DOHH2 (cell line): ENCODE data around the gene XBP1.

Experiments
- H3F3A ChIP-seq: fragments of 200-600 bp; sonication (generic), shearing (Covaris generic); 2 replicates; pipeline ENCODE4 v1.6.0; 2016; ENCODE audit warnings: antibody characterized with exemption, mild to moderate bottlenecking; ENCODE audit not compliant: control insufficient read depth, insufficient read depth
- H3K27ac ChIP-seq: fragments of 200-600 bp; sonication (generic); 2 replicates; pipeline ENCODE4 v1.5.1; 2014; ENCODE audit warnings: low read depth, mild to moderate bottlenecking, low read length, moderate library complexity
- H3K27me3 ChIP-seq: fragments of 200-600 bp; sonication (generic); 2 replicates; pipeline ENCODE4 v1.6.1; 2014; ENCODE audit warnings: mild to moderate bottlenecking, low read length, mixed read lengths; ENCODE audit not compliant: control insufficient read depth
- H3K36me3 ChIP-seq: fragments of 200-600 bp; sonication (generic); 2 replicates; pipeline ENCODE4 v1.6.1; 2014; ENCODE audit warnings: mild to moderate bottlenecking, low read length, moderate library complexity, mixed read lengths; ENCODE audit not compliant: control insufficient read depth
- H3K4me1 ChIP-seq: fragments of 200-600 bp; sonication (generic); 2 replicates; pipeline ENCODE4 v1.6.1; 2014; ENCODE audit warnings: mild to moderate bottlenecking, low read length, mixed read lengths; ENCODE audit not compliant: control insufficient read depth
- H3K4me2 ChIP-seq: fragments of 200-600 bp; sonication (generic); 2 replicates; pipeline ENCODE4 v1.6.0; 2014; ENCODE audit warnings: mild to moderate bottlenecking, low read length, moderate library complexity
- H3K4me3 ChIP-seq: fragments of 200-600 bp; sonication (generic); 2 replicates; pipeline ENCODE4 v1.5.1; 2014; ENCODE audit warnings: mild to moderate bottlenecking, low read length, mixed read lengths
- H3K79me2 ChIP-seq: fragments of 200-600 bp; sonication (generic); 2 replicates; pipeline ENCODE4 v1.6.1; 2014; ENCODE audit warnings: mild to moderate bottlenecking, low read length, mixed read lengths; ENCODE audit not compliant: control insufficient read depth
- H3K9me2 ChIP-seq: fragments of 200-600 bp; sonication (generic); replicated peaks from 2 replicates; pipeline ENCODE4 v1.6.1; 2014; ENCODE audit warnings: mild to moderate bottlenecking, low read length, mixed read lengths; ENCODE audit not compliant: control insufficient read depth
- H3K9me3 ChIP-seq: fragments of 200-600 bp; sonication (generic); 2 replicates; pipeline ENCODE4 v1.6.1; 2014; ENCODE audit warnings: antibody characterized with exemption, low read length, mixed read lengths; ENCODE audit not compliant: control insufficient read depth, insufficient read depth
- H4K20me1 ChIP-seq: fragments of 200-600 bp; sonication (generic); 2 replicates; pipeline ENCODE4 v1.6.0; 2014; ENCODE audit warnings: low read depth, mild to moderate bottlenecking, antibody characterized with exemption, low read length, moderate library complexity; ENCODE audit not compliant: control insufficient read depth, insufficient read depth
- CTCF ChIP-seq: fragments of 200-600 bp; sonication (generic); IDR thresholded peaks from one replicate; pipeline ENCODE4 v1.5.1; 2014; ENCODE audit warnings: antibody characterized with exemption, mild to moderate bottlenecking, low read depth, low read length; ENCODE audit not compliant: poor library complexity, severe bottlenecking
- EZH2phosphoT487 ChIP-seq: fragments of 200-600 bp; sonication (generic); IDR thresholded peaks from 2 replicates; pipeline ENCODE4 v1.6.1; 2017; ENCODE audit warnings: borderline replicate concordance, mild to moderate bottlenecking, antibody characterized with exemption, low read length, moderate library complexity, mixed read lengths

XBP1 gene

GRCh38 chr22:28793976-28794584, 6.3 kb downstream of the XBP1 start:
- peaks cover 72% of the 10 kb centered on the region for H3K36me3 ChIP-seq
- TF ChIP-seq EZH2phosphoT487 (no peak), CTCF (no peak)
- no peaks in the 10 kb centered on the region for H3K27me3 ChIP-seq
- H3K4me2 ChIP-seq: peak overlapping the region; percentile 7
- peaks cover 91% of the 10 kb centered on the region for H3K4me1 ChIP-seq
- peaks cover 45% of the 10 kb centered on the region for H3F3A ChIP-seq
- peak overlapping the region; percentile 15; the same call in 1 of the 2 replicates for H3K27ac ChIP-seq
- H3K79me2 ChIP-seq: peaks cover 73% of the 10 kb centered on the region
- no peaks in the 10 kb centered on the region for H3K9me3 ChIP-seq
- no peak overlapping the region for H3K4me3 ChIP-seq
- H4K20me1 ChIP-seq: 0 out of 2 replicates have a peak, but pooled peaks cover 11% of the 10 kb centered on the region
- no peaks in the 10 kb centered on the region for H3K9me2 ChIP-seq

GRCh38 chr22:28792491-28793383, 7.6 kb downstream of the XBP1 start:
- Histone ChIP-seq H3K9me3 (no peaks in the 10 kb centered on the region), H3K27me3 (no peaks in the 10 kb centered on the region), H3K9me2 (no peaks in the 10 kb centered on the region), H3K4me1 (peaks cover 91% of the 10 kb centered on the region), H3K79me2 (peaks cover 64% of the 10 kb centered on the region), H4K20me1 (0 out of 2 replicates have a peak, but pooled peaks cover 11% of the 10 kb centered on the region), H3F3A (peaks cover 56% of the 10 kb centered on the region), H3K36me3 (peaks cover 71% of the 10 kb centered on the region), H3K27ac (peak overlapping the region; percentile 87), H3K4me3 (peak overlapping the region; percentile 58), H3K4me2 (peak overlapping the region; percentile 86)
- TF ChIP-seq EZH2phosphoT487: no peak
- TF ChIP-seq CTCF: no peak

GRCh38 chr22:28791841-28792490, 8.4 kb downstream of the XBP1 start:
- H3K4me2 ChIP-seq: peak overlapping the region; percentile 86
- peaks cover 54% of the 10 kb centered on the region for H3F3A ChIP-seq
- H3K9me3 ChIP-seq: no peaks in the 10 kb centered on the region
- H3K27ac ChIP-seq: peak overlapping the region; percentile 87
- H3K79me2 ChIP-seq: peaks cover 62% of the 10 kb centered on the region
- H3K4me3 ChIP-seq: peak overlapping the region; percentile 58
- 0 out of 2 replicates have a peak, but pooled peaks cover 11% of the 10 kb centered on the region for H4K20me1 ChIP-seq
- H3K36me3 ChIP-seq: peaks cover 73% of the 10 kb centered on the region
- peaks cover 92% of the 10 kb centered on the region for H3K4me1 ChIP-seq
- H3K9me2 ChIP-seq: no peaks in the 10 kb centered on the region
- no peak for TF ChIP-seq EZH2phosphoT487
- TF ChIP-seq CTCF: no peak
- H3K27me3 ChIP-seq: no peaks in the 10 kb centered on the region
